Activated T-cell treated with anti-CD3 and anti-CD28 coated beads, Interleukin-2, amount 50 U/mL, for 72 hours (primary cell): ENCODE results near the gene PPP1R1C. TPM values are rescaled to one million over a fixed set of nuclear protein-coding genes. Genes with fewer than 3 reads are reported as not detected.
"Not testable (repeated sequence)": the region's sequence is repeated elsewhere in the genome, so short reads cannot be mapped to it uniquely, and the experiment has no call there.

Experiments used
- ATAC-seq, 2 donors: fragments of 150-1000 bp; cut with Tn5 transposase; replicated peaks in 1 of 2; 2 replicates each; pipeline ENCODE4 v1.10.0; 2021; ENCODE audit warnings: moderate library complexity in 2 of 2, mild to moderate bottlenecking in 1 of 2
- DNase-seq, 2 donors: peaks; one replicate each; pipeline ENCODE4 v3.0.0; 2021 to 2022; ENCODE audit warnings: mixed read lengths in 1 of 2
- H3K27ac Mint-ChIP-seq: one replicate; pipeline ENCODE4 v1.8.0; 2022; ENCODE audit warnings: mild to moderate bottlenecking, moderate library complexity, mixed read lengths
- H3K27me3 Mint-ChIP-seq: one replicate; pipeline ENCODE4 v1.8.0; 2022; ENCODE audit warnings: low read depth, mixed read lengths
- H3K36me3 Mint-ChIP-seq, 2 donors: one replicate each; pipeline ENCODE4 v1.8.0; 2022; ENCODE audit warnings: mixed read lengths in 2 of 2, mild to moderate bottlenecking in 1 of 2; ENCODE audit not compliant: insufficient read depth in 2 of 2
- H3K4me1 Mint-ChIP-seq: one replicate; pipeline ENCODE4 v1.8.0; 2022; ENCODE audit warnings: low read depth, mixed read lengths
- H3K4me3 Mint-ChIP-seq, 2 donors: one replicate each; pipeline ENCODE4 v1.8.0; 2022; ENCODE audit warnings: mild to moderate bottlenecking in 2 of 2, mixed read lengths in 2 of 2, moderate library complexity in 2 of 2
- H3K9me3 Mint-ChIP-seq, 2 donors: one replicate each; pipeline ENCODE4 v1.8.0; 2022; ENCODE audit warnings: mixed read lengths in 2 of 2
- total RNA-seq, 2 donors: library from RNA; stranded (reverse); gene quantifications; one replicate each; pipeline ENCODE4 v1.2.3, GENCODE V29; 2022

PPP1R1C gene
- total RNA-seq, 2 donors from 2014 or later: not detected

- ATAC-seq (no peak), DNase-seq (no peak)
- Mint-ChIP-seq H3K27ac (no peak overlapping the region), H3K4me3 (no peak overlapping the region), H3K9me3 (no peaks in the 10 kb centered on the region), H3K4me1 (peaks cover 30% of the 10 kb centered on the region), H3K27me3 (peaks cover 8% of the 10 kb centered on the region), H3K36me3 (no peaks in the 10 kb centered on the region)
These were observed 30.6 kb upstream of the PPP1R1C start for GRCh38 chr2:181955010-181955409.

DNA sequence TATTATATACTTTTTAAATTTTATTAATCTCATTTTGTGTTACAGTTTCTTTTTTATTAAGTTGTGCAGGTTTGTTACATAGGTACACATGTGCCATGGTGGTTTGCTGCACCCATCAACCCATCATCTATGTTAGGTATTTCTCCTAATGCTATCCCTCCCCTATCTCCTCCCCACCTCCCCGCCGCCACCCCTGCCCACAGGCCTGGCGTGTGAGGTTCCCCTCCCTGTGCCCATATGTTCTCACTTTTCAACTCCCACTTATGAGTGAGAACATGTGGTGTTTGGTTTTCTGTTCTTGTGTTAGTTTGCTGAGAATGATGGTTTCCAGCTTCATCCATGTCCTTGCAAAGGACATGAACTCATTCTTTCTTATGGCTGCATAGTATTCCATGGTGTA is 29.8 kb upstream of the PPP1R1C start:
- peaks cover 12% of the 10 kb centered on the region for H3K27me3 Mint-ChIP-seq
- not testable (repeated sequence) for H3K9me3 Mint-ChIP-seq

GRCh38 chr2:181957668-181958067 is 28.0 kb upstream of the PPP1R1C start:
- H3K9me3 Mint-ChIP-seq: no peaks in the 10 kb centered on the region
- H3K27ac Mint-ChIP-seq: no peak overlapping the region
- ATAC-seq (no peak), DNase-seq (no peak)
- H3K4me3 Mint-ChIP-seq: no peak overlapping the region
- peaks cover 15% of the 10 kb centered on the region for H3K27me3 Mint-ChIP-seq
- H3K36me3 Mint-ChIP-seq: no peaks in the 10 kb centered on the region
- peaks cover 18% of the 10 kb centered on the region for H3K4me1 Mint-ChIP-seq

More for the DNA sequence above, 29.8 kb upstream of the PPP1R1C start:
- DNase-seq, H3K27ac Mint-ChIP-seq, H3K4me3 Mint-ChIP-seq, H3K36me3 Mint-ChIP-seq, ATAC-seq: not testable (repeated sequence)
- peaks cover 30% of the 10 kb centered on the region for H3K4me1 Mint-ChIP-seq

GRCh38 chr2:181958726-181959125 is 26.9 kb upstream of the PPP1R1C start:
- Mint-ChIP-seq H3K4me1 (peaks cover 13% of the 10 kb centered on the region), H3K36me3 (no peaks in the 10 kb centered on the region), H3K27ac (no peak overlapping the region), H3K4me3 (no peak overlapping the region), H3K9me3 (no peaks in the 10 kb centered on the region), H3K27me3 (peaks cover 11% of the 10 kb centered on the region)
- ATAC-seq (no peak), DNase-seq (no peak)

- Mint-ChIP-seq H3K27me3 (peaks cover 8% of the 10 kb centered on the region), H3K9me3 (no peaks in the 10 kb centered on the region), H3K36me3 (no peaks in the 10 kb centered on the region), H3K27ac (no peak overlapping the region), H3K4me3 (no peak overlapping the region), H3K4me1 (peaks cover 8% of the 10 kb centered on the region)
- no peak for DNase-seq
- no peak for ATAC-seq
These were observed 26.1 kb upstream of the PPP1R1C start for GRCh38 chr2:181959508-181959907.

DNA sequence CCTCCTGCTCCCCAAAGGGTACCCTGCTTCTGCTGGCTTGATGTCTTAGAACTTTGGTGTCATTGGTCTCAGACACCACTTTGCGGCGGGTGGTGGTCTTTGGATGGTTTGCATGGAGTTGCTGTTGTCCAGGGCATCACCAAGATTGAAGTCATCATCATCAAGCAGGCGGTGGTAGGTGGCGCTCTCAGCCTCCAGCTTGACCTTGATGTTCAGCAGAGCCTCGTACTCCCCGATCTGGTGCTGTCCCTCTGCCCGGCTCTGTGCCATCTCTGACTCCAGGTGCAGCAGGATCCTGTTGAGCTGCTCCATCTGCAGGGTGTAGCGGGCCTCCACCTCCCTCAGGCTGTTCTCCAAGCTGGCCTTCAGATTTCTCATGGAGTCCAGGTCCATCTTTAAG is 24.5 kb upstream of the PPP1R1C start:
- H3K27ac Mint-ChIP-seq, H3K4me3 Mint-ChIP-seq, H3K36me3 Mint-ChIP-seq, H3K9me3 Mint-ChIP-seq, DNase-seq, ATAC-seq, H3K4me1 Mint-ChIP-seq: not testable (repeated sequence)
- peaks cover 15% of the 10 kb centered on the region for H3K27me3 Mint-ChIP-seq

DNA sequence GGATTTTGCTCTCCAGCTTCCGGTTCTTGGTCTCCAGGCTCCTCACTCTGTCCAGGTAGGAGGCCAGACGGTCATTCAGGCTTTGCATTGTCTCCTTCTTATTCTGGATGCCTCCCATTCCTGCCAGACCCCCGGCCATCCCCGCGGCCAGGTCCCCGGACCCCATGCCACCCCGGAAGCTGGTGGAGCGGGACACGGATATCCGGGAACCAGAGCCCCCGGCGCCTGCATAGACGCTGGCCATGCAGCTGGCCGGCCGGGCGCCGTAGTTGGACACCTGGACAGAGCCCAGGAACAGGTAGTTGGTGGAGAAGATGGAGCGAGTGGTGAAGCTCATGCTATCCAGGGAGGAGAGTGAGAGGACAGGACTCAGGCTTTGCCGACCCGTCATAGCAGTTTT is 23.5 kb upstream of the PPP1R1C start:
- Mint-ChIP-seq H3K27me3 (peaks cover 15% of the 10 kb centered on the region), H3K36me3 (no peaks in the 10 kb centered on the region), H3K4me3 (no peak overlapping the region), H3K4me1 (no peaks in the 10 kb centered on the region), H3K27ac (no peak overlapping the region), H3K9me3 (no peaks in the 10 kb centered on the region)
- DNase-seq (no peak), ATAC-seq (no peak)

DNA sequence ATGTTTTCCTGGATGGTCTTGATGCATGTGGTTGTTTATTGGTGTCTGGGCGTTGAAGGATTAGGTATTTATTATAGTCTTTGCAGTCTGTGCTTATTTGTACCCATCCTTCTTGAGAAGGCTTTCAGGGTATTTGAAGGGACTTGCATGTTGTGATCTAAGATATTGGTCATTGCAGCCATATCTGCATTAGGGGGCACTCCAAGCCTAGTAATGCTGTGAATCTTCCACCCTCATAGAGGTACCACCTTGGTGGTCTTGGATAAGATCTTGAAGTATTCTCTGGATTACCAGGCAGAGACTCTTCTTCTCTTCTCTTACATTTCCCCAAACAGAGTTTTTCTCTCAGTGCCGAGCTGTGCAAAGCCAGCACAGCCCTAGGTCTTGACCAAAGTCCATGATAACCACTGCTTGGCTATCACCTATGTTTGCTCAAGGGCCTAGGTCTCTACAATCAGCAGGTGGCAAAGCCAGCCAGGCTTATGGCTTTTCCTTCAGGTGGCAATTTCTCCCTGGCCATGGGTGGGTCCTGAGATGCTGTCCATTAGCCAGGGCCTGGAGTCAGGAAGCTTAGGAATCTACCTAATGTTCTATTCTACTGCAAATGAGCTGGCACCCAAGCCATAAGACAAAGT is 15.4 kb upstream of the PPP1R1C start:
- H3K27ac Mint-ChIP-seq: no peak overlapping the region
- peaks cover 5% of the 10 kb centered on the region for H3K27me3 Mint-ChIP-seq
- ATAC-seq: no peak

DNA sequence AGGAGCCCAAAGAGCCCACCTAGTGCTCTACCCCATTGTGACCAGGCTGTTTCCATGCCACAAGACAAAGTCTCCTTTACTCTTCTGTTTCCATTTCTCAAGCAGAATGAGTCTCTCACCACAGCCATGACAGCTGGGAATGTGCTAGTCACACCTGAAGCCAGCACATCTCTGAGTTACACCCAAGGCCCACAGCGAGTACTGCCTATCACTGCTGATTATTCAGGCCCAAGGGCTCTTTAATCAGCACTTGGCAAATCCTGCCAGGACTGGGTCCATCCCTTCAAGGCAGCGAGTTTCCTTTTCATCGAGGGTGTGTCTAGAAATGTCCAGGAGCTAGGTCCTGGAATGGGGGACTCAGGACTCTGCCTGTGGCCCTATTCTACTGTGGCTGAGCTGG is 14.6 kb upstream of the PPP1R1C start:
- ATAC-seq (no peak), DNase-seq (no peak)
- H3K36me3 Mint-ChIP-seq: peaks cover 0 to 2% of the 10 kb centered on the region in 2 donors
- no peak overlapping the region for H3K4me3 Mint-ChIP-seq
- no peaks in the 10 kb centered on the region for H3K4me1 Mint-ChIP-seq
- H3K27me3 Mint-ChIP-seq: no peaks in the 10 kb centered on the region
- H3K9me3 Mint-ChIP-seq: peaks cover 0 to 2% of the 10 kb centered on the region in 2 donors
- H3K27ac Mint-ChIP-seq: no peak overlapping the region

More for the DNA sequence above, 15.4 kb upstream of the PPP1R1C start:
- no peak for DNase-seq
- peaks cover 0 to 2% of the 10 kb centered on the region in 2 donors for H3K36me3 Mint-ChIP-seq
- H3K9me3 Mint-ChIP-seq: peaks cover 0 to 2% of the 10 kb centered on the region in 2 donors
- H3K4me1 Mint-ChIP-seq: no peaks in the 10 kb centered on the region
- H3K4me3 Mint-ChIP-seq: no peak overlapping the region

GRCh38 chr2:181972431-181973170 is 13.1 kb upstream of the PPP1R1C start:
- H3K27me3 Mint-ChIP-seq: no peaks in the 10 kb centered on the region
- peaks cover 0 to 2% of the 10 kb centered on the region in 2 donors for H3K9me3 Mint-ChIP-seq
- H3K36me3 Mint-ChIP-seq: peaks cover 0 to 2% of the 10 kb centered on the region in 2 donors
- no peak overlapping the region for H3K27ac Mint-ChIP-seq
- no peak overlapping the region for H3K4me3 Mint-ChIP-seq
- DNase-seq: no peak
- H3K4me1 Mint-ChIP-seq: peaks cover 5% of the 10 kb centered on the region
- no peak for ATAC-seq

DNA sequence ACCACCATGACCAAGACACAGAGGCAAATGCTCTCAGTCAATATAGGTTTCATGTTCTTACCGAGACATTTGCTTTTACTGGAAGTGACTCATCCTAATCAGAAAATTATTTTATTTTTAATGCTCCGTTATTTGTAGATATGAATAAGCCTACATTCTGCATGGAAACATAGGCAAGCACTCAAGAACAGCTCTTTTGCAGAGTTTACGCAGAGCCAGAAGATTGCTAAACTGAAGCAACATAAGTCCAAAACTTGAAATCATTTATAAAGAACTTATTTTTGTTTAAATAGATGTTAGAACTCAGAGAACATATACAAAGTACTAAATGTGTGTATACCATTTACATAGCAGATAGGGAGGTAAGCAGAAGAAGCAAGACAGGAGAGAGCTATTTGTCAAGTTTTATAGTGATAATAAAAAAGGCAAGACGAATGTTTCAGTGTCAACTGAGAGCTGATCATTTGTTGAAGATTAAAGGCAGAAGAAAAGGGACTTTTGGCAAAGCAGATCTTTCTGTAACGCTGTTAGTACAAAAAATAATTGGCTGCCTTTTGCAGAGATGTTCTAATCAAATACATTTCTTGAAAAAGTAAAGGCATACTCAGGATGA is 12.4 kb upstream of the PPP1R1C start:
- Mint-ChIP-seq H3K4me1 (peaks cover 12% of the 10 kb centered on the region), H3K4me3 (no peak overlapping the region), H3K27ac (no peak overlapping the region), H3K9me3 (peaks cover 0 to 2% of the 10 kb centered on the region in 2 donors), H3K36me3 (peaks cover 0 to 2% of the 10 kb centered on the region in 2 donors), H3K27me3 (no peaks in the 10 kb centered on the region)
- ATAC-seq: no peak
- no peak for DNase-seq

GRCh38 chr2:181977661-181978350 is 7.8 kb upstream of the PPP1R1C start:
- Mint-ChIP-seq H3K9me3 (no peaks in the 10 kb centered on the region), H3K4me1 (peaks cover 22% of the 10 kb centered on the region), H3K27me3 (no peaks in the 10 kb centered on the region), H3K36me3 (no peaks in the 10 kb centered on the region), H3K4me3 (peak overlapping the region in 1 of 2 donors; percentile 31), H3K27ac (no peak overlapping the region)
- DNase-seq (peak; percentile 23 to 71), ATAC-seq (peak; percentile 86 to 87)
